CD1c-positive myeloid dendritic cell (primary cell): ENCODE measurements around the gene PDF.
"Not testable (repeated sequence)": the region's sequence is repeated elsewhere in the genome, so short reads cannot be mapped to it uniquely, and the experiment has no call there.

Experiments
- DNase-seq: peaks from one replicate; pipeline ENCODE4 v3.0.0-alpha.2; 2016; ENCODE audit errors: extremely low spot score

PDF gene

DNA sequence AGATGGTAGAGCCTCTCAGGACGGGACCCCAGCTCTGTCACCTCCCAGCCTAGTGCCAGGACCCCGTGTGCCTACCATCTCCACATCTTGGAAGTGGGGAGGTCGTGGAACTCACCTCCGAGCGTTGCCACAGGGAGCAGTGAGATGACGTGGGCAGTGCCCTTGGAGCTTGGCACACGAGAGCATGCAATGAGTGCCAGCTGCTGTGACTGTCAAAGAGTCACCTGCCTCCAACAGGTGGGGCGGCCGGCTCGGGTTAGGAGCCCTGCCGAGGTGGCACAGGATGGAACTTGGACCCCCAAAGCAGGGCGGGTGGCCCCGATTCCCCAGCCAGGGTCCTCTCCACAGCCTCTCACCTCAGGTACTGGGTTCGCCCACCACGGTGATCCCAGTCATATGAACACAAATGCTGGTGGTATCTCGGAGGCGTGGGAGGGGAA, 13.8 kb downstream of the PDF start:
- DNase-seq: no peak

DNA sequence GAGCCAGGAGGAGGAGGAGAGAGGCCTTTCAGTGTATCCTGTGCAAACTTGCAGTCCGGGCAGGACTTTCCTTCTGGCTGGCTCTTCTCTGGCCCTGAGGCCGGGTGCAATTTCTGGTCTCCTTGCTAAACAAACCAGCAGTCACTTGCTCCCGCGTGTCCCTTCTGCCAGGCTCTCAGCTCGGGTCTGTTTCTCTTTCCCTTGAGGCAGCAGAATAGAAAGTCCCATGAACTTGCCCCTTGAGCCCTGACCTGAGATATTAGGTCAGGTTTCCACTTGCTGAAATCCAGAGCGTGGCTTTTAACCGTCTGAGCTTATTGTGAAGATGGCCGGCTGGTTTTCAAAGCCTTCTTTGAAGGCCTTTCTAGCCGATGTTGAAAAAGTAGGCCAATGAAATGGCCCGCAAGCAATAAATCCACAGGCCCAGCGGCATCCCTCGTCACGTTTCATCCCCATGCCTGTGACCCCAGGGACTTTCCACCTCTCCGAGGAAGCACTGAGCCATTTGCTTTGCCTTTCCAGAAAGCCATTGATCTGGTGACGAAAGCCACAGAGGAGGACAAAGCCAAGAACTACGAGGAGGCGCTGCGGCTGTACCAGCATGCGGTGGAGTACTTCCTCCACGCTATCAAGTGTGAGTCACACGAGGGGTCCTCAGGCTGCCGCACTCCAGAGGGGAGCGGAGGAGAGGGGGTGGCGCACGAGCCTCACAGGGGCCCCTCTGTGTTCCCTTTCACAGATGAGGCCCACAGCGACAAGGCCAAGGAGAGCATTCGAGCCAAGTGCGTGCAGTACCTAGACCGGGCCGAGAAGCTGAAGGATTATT, 14.7 kb downstream of the PDF start:
- no peak for DNase-seq

DNA sequence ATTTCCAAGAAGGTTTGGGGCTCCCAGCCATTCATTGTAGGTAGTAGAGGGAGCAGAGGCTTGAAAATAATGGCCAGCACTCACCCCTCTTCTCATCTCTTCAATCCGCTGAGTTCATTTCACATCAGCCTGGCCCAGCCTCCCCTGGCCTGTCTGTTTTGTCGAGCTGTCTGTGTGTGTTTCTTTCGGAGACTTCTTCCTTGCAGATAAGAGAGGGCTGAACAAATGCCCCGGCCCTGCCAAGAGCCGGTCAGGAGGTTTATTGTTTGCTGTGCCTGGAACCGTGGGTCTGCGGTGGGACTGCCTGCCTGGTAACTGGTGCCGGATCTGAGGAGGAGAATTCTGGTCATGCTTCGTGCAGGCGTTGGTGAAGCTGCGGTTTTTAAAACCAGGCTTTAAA, 15.9 kb downstream of the PDF start:
- DNase-seq: no peak

DNA sequence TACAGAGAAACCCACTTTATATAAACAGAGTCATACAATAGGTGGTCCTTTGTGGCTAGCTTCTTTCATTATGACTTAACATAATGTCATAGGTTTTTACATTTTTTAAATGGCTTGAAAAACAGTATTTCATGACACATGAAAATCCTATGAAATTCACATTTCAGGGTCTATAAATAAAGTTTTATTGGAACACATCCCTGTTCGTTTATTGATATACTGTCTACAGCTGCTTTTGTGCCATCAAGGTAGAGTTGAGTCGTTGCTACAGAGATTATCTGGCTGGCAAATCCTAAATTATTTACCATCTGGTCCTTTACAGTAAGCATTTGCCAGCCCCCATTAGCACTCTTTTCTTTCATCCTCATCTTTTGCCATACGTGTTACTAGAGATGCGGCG, 16.9 kb downstream of the PDF start:
- no peak for DNase-seq

DNA sequence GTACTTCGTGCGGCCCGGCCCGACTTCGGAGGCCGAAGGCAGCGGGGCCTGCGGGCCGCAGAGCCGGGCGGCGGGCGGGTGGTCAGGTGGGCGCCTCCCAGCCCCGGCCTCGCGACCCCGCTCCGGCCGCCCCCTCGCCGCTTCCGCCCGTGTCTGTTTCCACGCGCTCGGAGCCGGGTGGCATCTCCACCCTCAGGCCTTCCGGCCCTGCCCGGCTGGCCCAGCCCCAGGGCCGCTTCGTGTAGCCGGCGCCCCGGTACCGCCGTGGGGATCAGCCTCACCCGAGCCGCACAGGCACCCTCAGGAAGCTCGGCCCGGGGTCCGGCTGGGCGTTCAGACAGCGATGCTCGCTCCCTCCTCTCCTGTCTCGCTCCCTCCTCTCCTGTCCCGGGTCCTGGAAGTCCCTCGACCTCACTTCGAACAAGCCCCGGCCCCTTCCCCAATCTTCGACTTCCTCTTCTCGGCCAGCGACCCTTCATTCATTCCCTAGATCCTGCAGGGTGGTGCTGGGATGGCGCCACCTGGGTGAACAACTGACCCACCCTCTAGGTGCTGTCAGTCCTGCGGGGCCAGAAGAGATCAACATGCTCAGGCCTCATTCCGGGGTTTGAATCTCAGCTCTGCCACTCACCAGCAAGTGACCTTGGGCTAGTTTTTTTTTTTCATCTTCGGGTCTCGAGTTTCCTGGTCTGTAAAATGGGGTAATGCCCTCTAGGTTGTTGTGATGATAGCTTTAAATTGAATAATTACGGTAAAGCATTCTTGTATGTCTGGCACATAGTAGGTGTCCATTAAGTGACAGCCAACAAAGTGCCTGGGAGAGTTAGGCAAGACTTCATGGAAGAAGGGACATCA, 18.6 kb downstream of the PDF start:
- DNase-seq: peak; percentile 40

DNA sequence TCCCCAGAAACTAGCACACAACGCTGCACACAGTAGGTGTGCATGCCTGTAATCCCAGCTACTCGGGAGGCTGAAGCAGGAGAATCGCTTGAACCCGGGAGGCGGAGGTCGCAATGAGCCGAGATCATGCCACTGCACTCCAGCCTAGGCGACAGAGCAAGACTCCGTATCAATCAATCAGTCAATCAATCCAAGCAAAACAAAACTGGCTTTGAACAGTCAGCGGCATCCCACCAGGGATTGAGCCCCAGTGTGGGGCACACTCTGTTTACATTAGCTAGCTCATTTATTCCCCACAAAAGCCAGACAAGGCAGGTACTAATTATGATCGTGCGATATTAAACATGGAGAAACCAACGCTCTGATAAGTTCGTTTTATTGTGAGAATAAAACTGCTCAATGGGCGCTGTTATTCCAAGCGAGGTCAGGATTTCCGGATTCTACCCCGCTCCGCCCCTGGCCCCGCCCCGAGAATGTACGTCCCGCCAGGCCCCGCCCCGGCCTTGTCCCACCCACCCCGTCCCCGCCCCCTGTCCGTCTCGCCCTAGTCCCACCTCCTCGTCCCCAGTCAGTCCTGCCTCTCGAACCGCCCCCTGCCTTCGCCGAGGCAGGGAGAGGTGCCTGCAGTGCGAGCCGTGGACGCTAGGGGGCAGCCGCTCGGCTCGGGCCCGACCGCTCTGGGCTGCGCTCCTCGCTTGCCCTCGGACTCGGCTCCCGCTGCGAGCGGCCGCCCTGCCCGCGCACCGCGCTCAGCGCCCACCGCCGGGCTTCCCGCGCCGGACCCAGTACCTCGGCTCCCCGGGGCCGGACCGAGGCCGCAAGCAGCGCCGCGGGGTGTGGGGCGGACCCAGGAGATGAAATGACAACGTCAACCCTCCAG, 19.5 kb downstream of the PDF start, which contains the start of gene VPS4A:
TSS of gene VPS4A (plus strand) at position 698 of the 880 bp plus-strand sequence. CDS start at position 860, 162 bp downstream.
- DNase-seq: peak; percentile 98

DNA sequence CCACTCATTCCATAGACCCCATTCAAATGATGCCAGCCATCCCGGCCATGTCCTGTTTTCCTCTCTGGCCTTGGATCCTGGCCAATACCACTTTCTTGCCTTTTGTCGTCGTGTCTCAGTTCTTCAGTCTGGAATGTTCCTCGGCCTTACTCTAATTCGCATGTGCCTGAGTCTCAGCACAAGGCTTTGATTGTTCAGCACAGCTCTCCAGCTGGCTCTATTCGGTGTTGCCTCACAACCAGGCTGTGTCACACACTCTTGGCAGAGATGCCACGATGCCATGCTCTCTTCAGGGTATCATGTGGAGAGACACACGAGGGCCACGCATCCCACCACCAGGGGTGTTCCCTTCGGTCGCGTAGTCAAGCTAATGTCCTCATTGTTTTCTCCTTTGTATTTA, 21.1 kb downstream of the PDF start:
- DNase-seq: no peak

DNA sequence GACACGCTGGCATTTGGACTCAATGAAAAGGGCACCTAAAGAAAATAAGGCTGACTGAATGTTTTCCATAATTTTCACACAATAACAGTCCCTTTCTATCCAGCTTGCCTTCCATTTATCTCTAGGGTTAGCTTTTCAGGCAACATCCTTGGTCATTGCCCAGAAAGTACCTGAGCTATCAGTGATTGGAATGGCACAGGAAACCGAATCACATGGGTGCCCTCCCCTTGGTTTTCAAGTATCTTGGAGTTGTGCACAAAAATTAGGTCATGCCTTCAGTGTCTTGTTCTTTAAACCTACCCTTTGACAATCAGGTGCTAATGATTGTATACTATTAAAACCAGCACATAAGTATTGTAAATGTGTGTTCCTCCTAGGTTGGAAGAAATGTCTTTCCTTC, 22.5 kb downstream of the PDF start:
- no peak for DNase-seq

DNA sequence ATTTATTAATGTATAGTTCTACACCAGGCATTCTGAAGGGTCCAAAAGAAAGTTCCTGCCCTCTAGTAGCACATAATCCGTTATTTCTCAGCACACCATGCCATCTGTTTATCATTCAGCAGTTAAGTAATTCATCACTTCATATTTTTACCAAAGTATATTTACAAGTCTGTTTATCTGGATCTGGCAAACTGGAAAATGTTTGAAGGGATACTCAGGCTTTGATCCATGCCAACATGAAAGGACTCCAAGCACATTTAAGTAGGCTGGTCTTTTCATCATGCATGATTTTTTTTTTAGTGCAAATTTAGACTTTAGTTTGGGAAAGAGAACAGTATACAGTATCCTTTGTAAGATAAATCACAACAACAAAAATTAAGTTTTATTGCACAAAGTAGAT, 23.3 kb downstream of the PDF start:
- DNase-seq: no peak

DNA sequence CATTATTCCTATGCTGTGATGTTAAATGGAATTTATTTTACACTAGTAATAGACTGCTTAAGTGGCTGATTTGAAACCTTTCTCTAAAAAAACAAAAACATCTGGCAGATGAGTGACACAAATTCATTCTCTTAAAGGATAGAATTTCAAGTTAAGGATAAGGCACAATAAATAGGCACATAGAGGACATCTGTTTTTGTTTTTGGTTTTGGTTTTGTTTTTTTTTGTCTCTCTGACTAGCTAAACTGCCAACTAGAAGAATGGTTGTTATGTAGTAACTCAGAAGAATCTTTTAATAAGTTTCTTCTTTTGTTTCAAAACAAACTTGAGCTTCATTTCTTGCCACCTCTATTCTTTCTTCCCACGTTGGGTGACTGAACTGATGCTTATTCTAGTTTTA, 24.4 kb downstream of the PDF start:
- DNase-seq: no peak

DNA sequence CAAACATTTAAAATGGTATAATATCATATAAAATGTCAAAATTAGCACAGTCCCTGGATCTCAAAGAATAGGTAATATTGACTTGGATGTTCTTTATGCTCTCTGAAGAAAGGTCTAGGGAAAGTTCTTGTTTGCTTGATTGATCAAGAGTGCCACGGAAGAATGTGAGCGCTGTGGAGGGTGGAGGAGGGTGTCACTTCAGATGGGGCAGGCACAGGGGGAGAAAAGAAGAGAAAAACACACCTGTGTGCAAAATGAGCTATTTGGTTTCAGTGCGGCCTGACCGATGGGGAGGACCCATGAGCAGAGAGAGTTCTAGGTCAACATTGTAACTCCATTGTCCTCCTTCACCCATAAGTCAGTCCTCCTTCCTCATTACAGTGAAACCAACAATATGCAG, 28.1 kb downstream of the PDF start:
- DNase-seq: no peak

DNA sequence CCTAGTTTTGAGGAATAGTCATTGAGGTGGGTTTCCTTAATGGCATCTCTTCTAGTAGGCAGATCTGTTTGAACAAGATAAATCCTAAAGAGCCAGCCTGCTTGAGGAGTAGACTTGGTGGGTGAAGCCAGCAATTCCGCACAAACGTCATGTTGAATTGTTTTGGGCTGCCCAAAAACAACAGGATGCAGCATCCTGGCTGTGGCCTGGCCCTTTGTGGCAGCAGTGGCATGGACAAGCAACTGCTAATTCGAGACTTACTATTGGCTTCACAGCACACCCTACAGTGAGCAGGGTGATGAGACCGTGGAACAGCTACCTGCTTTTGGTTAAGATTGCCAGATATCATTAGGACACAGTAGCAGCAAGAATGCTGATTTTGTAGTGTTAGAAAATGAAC, 28.5 kb downstream of the PDF start:
- DNase-seq: no peak

DNA sequence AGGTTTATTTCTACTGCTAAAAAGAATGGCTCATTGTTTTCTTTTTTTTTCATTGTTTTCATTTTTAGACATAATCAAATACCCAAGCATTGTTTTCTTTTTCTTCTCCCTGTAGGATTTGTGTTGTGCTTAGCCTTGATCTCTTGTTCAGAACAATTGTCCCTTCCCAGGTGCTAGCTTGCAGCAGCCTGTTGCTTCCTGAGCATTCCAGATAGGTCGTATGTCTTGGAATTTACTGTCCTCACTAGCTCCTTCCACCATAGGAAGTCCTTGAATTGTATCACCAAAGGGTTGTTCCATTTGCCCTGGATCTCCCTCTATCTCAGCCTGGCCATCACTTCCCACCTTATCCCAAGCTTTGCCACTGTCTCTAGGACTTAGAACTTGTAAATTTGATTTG, 29.2 kb downstream of the PDF start:
- DNase-seq: no peak

DNA sequence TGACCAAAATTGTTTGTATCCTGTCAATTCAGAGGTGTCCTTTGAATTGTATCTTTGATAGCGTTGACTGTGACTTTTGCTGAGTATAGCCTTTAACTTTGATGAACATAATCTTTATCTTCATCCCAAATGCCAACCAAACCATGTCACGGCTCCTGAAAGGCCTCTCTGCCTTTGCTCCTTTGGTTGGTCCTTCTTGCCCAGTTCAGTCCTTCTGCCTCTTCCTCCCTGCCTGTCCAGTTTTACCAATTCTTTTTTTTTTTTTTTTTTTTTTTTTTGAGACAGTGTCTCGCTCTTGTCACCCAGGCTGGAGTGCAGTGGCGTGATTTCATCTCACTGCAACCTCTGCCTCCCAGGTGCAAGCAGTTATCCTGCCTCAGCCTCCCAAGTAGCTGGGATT, 32.1 kb downstream of the PDF start:
- DNase-seq: no peak

DNA sequence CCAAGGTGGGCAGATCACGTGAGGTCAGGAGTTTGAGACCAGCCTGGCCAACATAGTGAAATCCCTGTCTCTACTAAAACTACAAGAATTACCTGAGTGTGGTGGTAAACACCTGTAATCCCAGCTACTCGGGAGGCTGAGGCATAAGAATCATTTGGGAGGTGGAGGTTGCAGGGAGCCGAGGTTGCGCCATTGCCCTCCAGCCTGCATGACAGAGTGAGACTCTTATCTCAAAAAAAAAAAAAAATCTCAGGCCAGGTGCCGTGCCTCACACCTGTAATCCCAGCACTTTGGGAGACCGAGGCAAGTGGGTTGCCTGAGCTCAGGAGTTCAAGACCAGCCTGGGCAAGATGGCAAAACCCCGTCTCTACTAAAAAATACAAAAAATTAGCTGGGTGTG, 33.6 kb downstream of the PDF start:
- DNase-seq: not testable (repeated sequence)

DNA sequence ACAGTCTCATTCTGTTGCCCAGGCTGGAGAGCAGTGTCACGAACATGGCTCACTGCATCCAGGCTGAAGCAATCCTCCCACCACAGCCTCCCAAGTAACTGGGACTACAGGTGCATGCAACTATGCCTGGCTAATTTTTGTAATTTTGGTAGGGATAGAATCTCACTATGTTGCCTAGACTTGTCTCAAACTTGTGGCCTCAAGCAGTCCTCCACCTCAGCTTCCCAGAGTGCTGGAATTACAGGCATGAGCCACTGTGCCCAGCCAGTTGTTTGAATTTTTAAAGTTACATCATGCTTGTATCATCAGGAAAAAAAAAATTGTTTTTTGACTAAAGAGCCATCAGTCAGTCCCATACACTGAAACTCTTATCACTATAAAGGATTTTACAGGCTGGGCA, 36.3 kb downstream of the PDF start:
- DNase-seq: no peak

DNA sequence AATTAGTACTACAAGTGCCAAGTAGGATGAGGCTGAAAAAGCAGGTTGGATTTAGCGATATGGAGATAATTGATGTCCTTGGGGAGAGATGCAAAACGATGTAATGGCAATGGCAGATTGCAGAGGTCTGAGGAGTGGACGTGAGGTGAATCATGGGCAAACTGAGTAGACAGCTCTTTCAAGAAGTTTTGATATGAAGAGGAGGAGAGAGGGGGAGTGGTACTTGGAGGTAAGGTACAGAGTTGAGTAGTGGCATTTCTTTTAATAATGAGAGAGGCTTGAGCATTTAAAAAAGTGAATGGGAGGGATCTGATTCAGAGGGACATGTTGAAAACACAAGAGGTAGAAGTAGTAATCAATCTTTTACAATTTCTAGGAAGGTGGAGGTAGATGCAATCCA, 37.0 kb downstream of the PDF start:
- DNase-seq: no peak

DNA sequence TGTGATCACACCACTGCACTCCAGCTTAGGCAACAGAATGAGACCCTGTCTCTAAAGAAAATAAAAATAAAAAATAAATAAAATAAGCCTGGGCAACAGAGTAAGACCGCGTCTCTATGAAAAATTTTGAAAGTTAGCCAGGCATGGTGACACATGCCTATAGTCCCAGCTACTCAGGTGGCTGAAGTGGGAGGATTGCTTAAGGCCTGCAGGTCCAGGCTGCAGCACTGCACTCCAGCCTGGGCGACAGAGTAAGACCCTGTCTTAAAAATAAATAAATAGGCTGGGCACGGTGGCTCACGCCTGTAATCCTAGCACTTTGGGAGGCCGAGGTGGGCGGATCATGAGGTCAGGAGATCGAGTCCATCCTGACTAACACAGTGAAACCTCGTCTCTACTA, 38.7 kb downstream of the PDF start:
- DNase-seq: not testable (repeated sequence)

DNA sequence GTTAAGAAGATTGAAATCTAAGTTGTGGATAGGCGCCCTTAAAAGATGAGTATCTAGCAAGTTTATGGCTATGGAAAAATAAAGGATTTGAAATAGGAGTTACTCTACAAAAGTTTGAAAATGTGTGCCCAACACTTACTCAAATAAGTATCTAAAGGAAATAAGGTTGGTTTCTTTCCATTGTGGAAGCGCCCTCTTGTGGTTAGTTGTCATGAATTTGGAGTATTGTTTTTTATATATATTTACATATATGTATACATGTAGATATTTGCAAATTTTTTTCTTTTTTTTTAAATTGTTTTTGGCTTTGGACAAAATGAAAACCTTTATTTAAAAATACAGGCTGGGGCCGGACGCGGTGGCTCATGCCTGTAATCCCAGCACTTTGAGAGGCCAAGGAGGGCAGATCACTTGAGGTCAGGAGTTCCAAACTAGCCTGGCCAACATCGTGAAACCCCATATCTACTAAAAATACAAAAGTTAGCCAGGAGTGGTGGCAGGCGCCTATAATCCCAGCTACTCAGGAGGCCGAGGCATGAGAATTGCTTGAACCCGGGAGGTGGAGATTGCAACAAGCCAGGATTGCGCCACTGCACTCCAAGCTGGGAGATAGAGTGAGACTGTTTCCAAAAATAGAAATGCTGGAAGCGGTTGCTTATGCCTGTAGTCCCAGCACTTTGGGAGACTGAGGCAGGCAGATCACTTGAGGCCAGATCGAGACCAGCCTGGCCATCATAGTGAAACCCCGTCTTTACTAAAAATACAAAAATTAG, 43.3 kb downstream of the PDF start:
- peak; percentile 78 for DNase-seq

DNA sequence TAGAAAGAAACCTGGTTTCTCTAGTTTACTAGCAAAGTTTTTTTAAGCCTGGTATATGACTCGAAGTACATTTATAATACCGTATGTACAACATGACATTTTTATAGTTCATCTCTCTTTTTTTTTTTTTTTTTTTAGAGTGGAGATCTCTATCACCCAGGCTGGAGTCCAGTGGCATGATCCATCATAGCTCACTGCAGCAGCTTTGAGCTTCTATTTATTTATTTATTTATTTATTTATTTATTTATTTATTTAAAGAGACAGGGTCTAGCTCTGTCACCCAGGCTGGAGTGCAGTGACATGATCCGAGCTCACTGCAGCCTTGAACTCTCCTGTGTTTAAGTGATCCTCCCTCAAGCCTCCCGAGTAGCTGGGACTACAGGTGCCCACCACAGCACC, 45.1 kb downstream of the PDF start:
- no peak for DNase-seq

DNA sequence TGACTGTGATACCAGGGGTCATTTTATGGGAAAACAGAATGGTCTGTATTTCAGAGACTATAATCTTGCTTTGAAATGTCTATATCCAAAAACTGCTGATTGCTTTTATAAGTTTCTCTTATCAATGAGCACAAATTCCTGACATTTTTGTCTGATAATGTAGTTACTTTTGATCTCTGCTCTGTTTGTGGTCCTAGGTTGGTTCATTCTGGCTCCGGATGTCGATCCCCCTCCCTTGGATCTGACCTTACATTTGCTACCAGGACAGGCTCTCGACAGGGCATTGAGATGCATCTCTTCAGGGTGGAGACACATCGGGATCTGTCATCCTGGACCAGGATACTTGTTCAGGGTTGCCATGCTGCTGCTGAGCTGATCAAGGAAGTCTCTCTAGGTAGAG, 46.5 kb downstream of the PDF start:
- DNase-seq: no peak
